DND-41 (cell line): ENCODE results near the gene CSNK1G2.

Source experiments
- ATAC-seq: fragments of 200-7000 bp; cut with Tn5 transposase; 3 replicates; pipeline ENCODE4 v1.9.1; 2021; ENCODE audit warnings: low read depth; ENCODE audit not compliant: insufficient read depth
- DNase-seq: peaks from one replicate; pipeline ENCODE4 v3.0.0-alpha.2; 2020
- H2AFZ ChIP-seq: 2 replicates; pipeline ENCODE4 v1.6.0; 2012; ENCODE audit warnings: low read depth, low read length
- H3K27ac ChIP-seq: 2 replicates; pipeline ENCODE4 v1.5.1; 2012; ENCODE audit warnings: low read length, inconsistent platforms
- H3K27me3 ChIP-seq: fragments of 200-600 bp; sonication (generic); 2 replicates; pipeline ENCODE4 v1.6.0; 2012; ENCODE audit warnings: low read length, mild to moderate bottlenecking, inconsistent platforms; ENCODE audit not compliant: insufficient read depth, poor library complexity
- H3K36me3 ChIP-seq: 2 replicates; pipeline ENCODE4 v1.5.1; 2012; ENCODE audit warnings: low read length, inconsistent platforms; ENCODE audit not compliant: insufficient read depth
- H3K4me1 ChIP-seq: 2 replicates; pipeline ENCODE4 v1.5.1; 2012; ENCODE audit warnings: mild to moderate bottlenecking, low read length; ENCODE audit not compliant: insufficient read depth
- H3K4me2 ChIP-seq: 2 replicates; pipeline ENCODE4 v1.6.0; 2012; ENCODE audit warnings: mild to moderate bottlenecking, moderate library complexity, low read length, inconsistent platforms; ENCODE audit not compliant: insufficient read depth
- H3K4me3 ChIP-seq, 2 experiments: fragments of 200-600 bp in 1 of 2; shearing (Covaris generic) in 1 of 2; 2 replicates each; pipeline ENCODE4 v1.5.1; 2012 to 2016; ENCODE audit warnings: inconsistent platforms in 2 of 2, low read length in 2 of 2, mild to moderate bottlenecking in 2 of 2, low read depth in 1 of 2, moderate library complexity in 1 of 2
- H3K79me2 ChIP-seq: 2 replicates; pipeline ENCODE4 v1.6.0; 2012; ENCODE audit warnings: low read length, inconsistent platforms; ENCODE audit not compliant: insufficient read depth
- H3K9ac ChIP-seq: 2 replicates; pipeline ENCODE4 v1.6.0; 2012; ENCODE audit warnings: low read depth, mild to moderate bottlenecking, inconsistent platforms, low read length, moderate library complexity
- H3K9me3 ChIP-seq: 2 replicates; pipeline ENCODE4 v1.5.1; 2012; ENCODE audit warnings: low read length, moderate library complexity, mild to moderate bottlenecking, inconsistent platforms; ENCODE audit not compliant: insufficient read depth, severe bottlenecking
- H4K20me1 ChIP-seq: 2 replicates; pipeline ENCODE4 v1.6.0; 2012; ENCODE audit warnings: low read length; ENCODE audit not compliant: insufficient read depth
- EZH2 ChIP-seq: IDR thresholded peaks from 3 replicates; pipeline ENCODE4 v1.6.1; 2012; ENCODE audit warnings: borderline replicate concordance, low read depth, mild to moderate bottlenecking, moderate library complexity, low read length, inconsistent platforms; ENCODE audit not compliant: severe bottlenecking
- TF ChIP-seq, protein P1 (sequence below): IDR thresholded peaks from 2 replicates; pipeline ENCODE4 v1.5.1; 2012; ENCODE audit warnings: borderline replicate concordance, low read length, moderate library complexity, mild to moderate bottlenecking; ENCODE audit not compliant: poor library complexity, severe bottlenecking; ENCODE audit errors: extremely low read depth

Gene CSNK1G2

DNA sequence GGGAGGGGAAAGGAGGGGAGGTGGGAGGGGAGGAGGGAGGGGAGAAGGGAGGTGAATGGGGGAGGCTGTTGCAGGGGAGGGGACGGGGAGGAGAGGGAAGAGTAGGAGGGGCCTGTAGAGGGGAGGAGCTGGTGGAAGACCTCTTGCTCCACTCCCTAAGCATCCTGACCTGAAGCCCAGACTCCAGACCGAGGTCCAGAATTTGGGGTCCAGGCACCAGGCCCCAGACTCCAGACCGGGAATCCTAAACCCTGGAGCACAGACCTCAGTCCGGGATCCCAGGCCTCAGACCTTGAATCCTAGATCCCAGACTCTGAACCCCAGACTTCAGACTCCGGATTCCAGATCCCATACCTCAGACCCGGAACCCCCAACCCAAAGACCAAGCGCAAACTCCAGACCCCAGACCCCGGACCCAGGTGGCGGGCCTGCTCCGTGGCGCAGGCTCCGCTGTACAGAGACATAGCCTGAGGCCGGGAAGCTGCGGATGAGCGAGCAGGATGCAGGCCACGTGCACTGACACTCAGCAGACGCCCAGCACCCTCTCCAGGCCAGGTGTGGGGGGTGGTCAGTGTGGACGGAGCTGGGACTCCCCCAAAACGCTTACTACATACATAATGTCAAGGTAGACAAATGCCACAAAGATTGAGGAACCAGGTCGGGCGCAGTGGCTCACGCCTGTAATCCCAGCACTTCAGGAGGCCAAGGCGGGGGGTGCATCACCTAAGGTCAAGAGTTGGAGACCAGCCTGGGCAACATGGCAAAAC is 75.3 kb downstream of the CSNK1G2 start:
- H2AFZ ChIP-seq = peak overlapping the region; percentile 8; the same call in 1 of the 2 replicates
- TF ChIP-seq EZH2 = no peak
- TF ChIP-seq, protein P1, sequence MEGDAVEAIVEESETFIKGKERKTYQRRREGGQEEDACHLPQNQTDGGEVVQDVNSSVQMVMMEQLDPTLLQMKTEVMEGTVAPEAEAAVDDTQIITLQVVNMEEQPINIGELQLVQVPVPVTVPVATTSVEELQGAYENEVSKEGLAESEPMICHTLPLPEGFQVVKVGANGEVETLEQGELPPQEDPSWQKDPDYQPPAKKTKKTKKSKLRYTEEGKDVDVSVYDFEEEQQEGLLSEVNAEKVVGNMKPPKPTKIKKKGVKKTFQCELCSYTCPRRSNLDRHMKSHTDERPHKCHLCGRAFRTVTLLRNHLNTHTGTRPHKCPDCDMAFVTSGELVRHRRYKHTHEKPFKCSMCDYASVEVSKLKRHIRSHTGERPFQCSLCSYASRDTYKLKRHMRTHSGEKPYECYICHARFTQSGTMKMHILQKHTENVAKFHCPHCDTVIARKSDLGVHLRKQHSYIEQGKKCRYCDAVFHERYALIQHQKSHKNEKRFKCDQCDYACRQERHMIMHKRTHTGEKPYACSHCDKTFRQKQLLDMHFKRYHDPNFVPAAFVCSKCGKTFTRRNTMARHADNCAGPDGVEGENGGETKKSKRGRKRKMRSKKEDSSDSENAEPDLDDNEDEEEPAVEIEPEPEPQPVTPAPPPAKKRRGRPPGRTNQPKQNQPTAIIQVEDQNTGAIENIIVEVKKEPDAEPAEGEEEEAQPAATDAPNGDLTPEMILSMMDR = no peak
- peak overlapping the region; percentile 78 to 82; a peak in 3 of 4 replicates for H3K4me3 ChIP-seq
- no peaks in the 10 kb centered on the region for H3K9me3 ChIP-seq
- ATAC-seq (peak; percentile 62), DNase-seq (peak; percentile 80)
- H3K4me1 ChIP-seq = peaks cover 47% of the 10 kb centered on the region
- H4K20me1 ChIP-seq = peaks cover 22% of the 10 kb centered on the region
- no peaks in the 10 kb centered on the region for H3K27me3 ChIP-seq
- H3K9ac ChIP-seq = peak overlapping the region; percentile 68
- peaks cover 47% of the 10 kb centered on the region for H3K79me2 ChIP-seq
- peaks cover 17% of the 10 kb centered on the region for H3K36me3 ChIP-seq
- H3K4me2 ChIP-seq = peak overlapping the region; percentile 66
- peak overlapping the region; percentile 81 for H3K27ac ChIP-seq

DNA sequence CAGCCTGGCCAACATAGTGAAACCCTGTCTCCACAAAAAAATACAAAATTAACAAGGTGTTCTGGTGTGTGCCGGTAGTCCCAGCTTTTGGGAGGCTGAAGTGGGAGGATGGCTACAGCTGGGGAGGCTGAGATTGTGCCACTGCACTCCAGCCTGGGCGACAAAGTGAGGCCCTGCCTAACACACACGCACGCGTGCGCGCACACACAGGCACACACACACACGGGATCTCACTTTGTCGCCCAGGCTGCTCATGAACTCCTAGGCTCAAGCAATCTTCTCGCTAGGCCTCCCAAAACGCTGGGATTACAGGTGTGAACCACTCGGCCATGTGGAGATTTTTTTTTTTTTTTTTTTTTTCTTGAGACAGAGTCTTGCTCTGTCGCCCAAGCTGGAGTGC is 77.8 kb downstream of the CSNK1G2 start:
- no peak for ATAC-seq
- H3K4me2 ChIP-seq = no peak overlapping the region
- peaks cover 23% of the 10 kb centered on the region for H3K79me2 ChIP-seq
- H3K4me1 ChIP-seq = peaks cover 28% of the 10 kb centered on the region
- no peaks in the 10 kb centered on the region for H3K9me3 ChIP-seq
- H3K9ac ChIP-seq = no peak overlapping the region
- no peak overlapping the region for H3K4me3 ChIP-seq
- no peak overlapping the region for H3K27ac ChIP-seq
- H4K20me1 ChIP-seq = 0 out of 2 replicates have a peak, but pooled peaks cover 3% of the 10 kb centered on the region
- TF ChIP-seq EZH2 = no peak
- TF ChIP-seq, protein P1 = no peak
- DNase-seq = no peak
- H3K36me3 ChIP-seq = no peaks in the 10 kb centered on the region; the same call in 1 of the 2 replicates
- no peaks in the 10 kb centered on the region for H3K27me3 ChIP-seq
- H2AFZ ChIP-seq = no peak overlapping the region

DNA sequence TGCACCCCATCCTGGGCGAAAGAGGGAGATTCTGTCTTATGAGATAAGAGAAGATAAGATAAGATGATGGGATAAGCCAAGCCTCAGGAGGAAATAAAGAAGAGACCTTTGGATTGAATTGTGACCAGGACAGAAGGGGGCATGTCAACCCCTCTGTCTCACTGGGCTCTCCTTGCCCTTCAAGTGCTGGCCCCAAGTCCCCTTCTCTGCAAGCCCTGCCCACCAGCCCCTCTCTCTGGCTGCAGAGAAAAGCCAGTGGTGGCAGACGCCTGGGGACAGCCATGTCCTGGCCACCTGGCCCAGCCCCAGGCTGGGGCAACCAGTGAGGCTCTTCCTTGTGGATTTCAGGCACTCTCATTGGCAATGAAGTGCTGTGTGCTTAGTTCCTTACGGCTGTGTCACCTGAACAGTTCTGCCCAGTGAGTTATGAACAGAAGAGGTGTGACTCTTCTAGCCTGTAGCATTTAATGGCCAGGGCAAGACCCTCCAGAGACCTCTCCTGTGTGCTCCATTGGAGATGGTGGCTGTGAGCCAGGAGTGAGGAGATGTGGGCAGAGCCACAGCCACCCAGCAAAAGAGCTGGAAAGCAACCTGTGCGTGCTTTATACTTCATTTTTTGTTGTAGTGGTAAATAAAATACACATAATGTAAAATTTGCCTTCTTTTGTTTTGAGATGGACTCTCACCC is 80.6 kb downstream of the CSNK1G2 start:
- H3K27ac ChIP-seq = no peak overlapping the region
- H3K4me2 ChIP-seq = no peak overlapping the region
- DNase-seq (no peak), ATAC-seq (no peak)
- no peak overlapping the region for H3K9ac ChIP-seq
- no peaks in the 10 kb centered on the region for H4K20me1 ChIP-seq
- 0 out of 2 replicates have a peak, but pooled peaks cover under 1% of the 10 kb centered on the region for H3K79me2 ChIP-seq
- H3K27me3 ChIP-seq = no peaks in the 10 kb centered on the region
- no peaks in the 10 kb centered on the region for H3K36me3 ChIP-seq
- H3K4me3 ChIP-seq = no peak overlapping the region
- H3K9me3 ChIP-seq = no peaks in the 10 kb centered on the region
- peaks cover 9% of the 10 kb centered on the region for H3K4me1 ChIP-seq
- TF ChIP-seq, protein P1 = no peak
- no peak for TF ChIP-seq EZH2
- no peak overlapping the region for H2AFZ ChIP-seq
